LNCAP (cell line): ENCODE data around the gene LDAH.

Experiments
- TF ChIP-seq, protein P1 (sequence below): fragments of 450-650 bp; IDR thresholded peaks from 2 replicates; pipeline ENCODE4 v1.5.1; 2017; ENCODE audit warnings: mild to moderate bottlenecking

Gene LDAH

DNA sequence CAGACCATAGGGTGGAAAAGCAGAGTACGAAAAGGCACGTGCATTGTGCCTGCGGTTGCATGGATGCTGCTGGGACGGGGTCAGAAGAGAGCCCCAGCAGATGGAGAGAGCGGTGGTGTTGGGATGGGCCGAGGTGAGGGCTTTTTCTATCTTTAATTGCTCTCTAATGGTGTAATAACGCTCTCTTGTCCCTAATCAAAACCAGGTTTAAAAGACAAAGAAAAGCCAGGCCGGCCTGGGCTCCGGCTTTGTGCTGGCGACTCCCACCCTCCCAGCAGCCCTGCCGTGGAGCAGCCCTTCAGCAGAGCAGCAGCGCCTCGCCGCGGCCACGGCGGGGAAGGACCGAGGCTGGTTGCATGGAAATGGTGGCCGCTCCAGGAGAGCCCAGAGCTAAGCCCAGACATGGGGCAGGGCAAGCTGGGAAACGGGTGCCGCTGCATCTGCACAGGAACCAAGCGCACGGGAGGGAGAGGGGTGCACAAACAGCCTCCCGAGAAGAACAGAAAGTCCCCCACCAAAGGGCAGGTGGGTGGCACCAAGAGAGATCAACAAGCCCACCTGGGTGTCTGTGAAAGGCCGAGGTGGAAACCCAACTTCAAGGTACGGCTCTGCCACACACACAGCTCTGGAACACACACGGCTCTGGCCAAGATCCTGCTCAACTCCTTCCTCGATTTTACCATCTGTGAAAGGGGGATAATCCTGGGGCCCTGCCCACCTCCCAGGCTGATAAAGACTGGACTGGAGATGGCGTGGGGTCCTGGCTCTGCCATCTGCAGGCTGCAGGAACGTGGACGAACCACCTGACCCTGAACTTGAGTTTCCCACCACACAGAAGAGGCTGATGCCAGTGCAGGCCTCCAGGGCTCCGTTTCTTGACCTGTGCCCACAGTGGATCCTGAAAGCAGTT, 187.0 kb downstream of the LDAH start:
- TF ChIP-seq, protein P1, sequence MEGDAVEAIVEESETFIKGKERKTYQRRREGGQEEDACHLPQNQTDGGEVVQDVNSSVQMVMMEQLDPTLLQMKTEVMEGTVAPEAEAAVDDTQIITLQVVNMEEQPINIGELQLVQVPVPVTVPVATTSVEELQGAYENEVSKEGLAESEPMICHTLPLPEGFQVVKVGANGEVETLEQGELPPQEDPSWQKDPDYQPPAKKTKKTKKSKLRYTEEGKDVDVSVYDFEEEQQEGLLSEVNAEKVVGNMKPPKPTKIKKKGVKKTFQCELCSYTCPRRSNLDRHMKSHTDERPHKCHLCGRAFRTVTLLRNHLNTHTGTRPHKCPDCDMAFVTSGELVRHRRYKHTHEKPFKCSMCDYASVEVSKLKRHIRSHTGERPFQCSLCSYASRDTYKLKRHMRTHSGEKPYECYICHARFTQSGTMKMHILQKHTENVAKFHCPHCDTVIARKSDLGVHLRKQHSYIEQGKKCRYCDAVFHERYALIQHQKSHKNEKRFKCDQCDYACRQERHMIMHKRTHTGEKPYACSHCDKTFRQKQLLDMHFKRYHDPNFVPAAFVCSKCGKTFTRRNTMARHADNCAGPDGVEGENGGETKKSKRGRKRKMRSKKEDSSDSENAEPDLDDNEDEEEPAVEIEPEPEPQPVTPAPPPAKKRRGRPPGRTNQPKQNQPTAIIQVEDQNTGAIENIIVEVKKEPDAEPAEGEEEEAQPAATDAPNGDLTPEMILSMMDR: peak; percentile 82

DNA sequence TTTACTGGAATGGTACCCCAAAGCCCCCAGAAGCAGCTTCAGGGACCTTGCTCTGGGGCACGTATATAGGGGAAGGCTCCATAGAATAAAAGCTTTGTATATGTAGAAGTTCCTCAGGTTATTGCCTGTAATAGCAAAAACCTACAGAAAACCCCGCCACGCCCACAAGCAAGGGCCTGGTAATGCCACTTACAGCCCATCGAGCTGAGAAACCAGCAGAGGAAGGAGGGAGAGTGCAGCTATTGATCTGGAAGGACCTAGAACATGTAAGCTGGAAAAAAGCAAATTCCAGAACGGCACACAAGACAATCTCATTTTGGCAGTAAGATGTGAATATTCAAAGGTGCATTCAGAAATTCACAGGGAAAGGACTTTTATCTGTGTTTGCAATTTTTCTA, 187.8 kb downstream of the LDAH start:
- TF ChIP-seq, protein P1: no peak

DNA sequence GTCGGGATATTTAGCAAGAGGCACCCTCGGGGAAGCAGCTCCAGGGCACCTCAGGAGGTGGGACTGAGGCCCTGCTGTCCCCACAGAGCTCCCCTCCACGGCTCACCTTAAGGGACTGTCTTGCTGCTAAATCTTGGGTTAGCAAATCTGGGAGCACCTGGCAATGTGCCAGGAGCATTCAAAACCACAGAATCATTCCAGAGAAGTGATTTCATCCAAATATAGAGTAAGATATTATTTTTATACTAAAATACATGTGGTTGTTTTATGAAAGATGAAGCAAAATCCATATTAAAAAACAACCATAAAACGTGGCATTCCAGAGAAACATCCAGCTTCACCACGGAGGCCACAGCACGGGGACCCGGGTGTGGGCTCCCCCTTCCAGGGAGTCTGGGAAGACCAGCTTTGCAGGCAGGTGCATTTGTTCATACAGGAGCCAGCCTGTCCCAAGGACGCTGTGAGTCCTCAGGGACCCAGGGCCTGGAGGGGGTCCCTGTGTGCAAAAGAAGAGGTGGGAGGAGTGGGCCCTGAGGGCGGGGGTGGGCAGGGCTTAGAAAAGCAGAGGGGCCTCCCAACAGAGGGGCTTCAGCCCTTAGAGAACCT, 188.3 kb downstream of the LDAH start:
- TF ChIP-seq, protein P1: no peak
